Measurements from ENCODE around the gene RAI2.

Gene RAI2

GRCh38 chrX:17854531-17854930 is 6.6 kb downstream of the RAI2 start:
- TF ChIP-seq Cebpa-rat (IDR thresholded peaks at IDR 0.05): no peak
- H4K20me1 ChIP-seq: peaks cover 26% of the 10 kb centered on the region; the same call in 1 of the 2 replicates

GRCh38 chrX:17854069-17854468 is 7.0 kb downstream of the RAI2 start:
- Histone ChIP-seq H3K9me3 (no peaks in the 10 kb centered on the region), H3K9ac (no peak overlapping the region), H4K20me1 (peaks cover 23% of the 10 kb centered on the region; the same call in 1 of the 2 replicates), H3K27me3 (peaks cover 98% of the 10 kb centered on the region), H3K36me3 (no peaks in the 10 kb centered on the region), H3K27ac (no peak overlapping the region), H3K4me2 (no peak overlapping the region), H3K4me1 (no peaks in the 10 kb centered on the region), H3K4me3 (no peak overlapping the region)
- no peak for TF ChIP-seq Cebpa-rat (IDR thresholded peaks at IDR 0.05)

More at GRCh38 chrX:17854531-17854930, 6.6 kb downstream of the RAI2 start:
- Histone ChIP-seq H3K9ac (no peak overlapping the region), H3K4me2 (no peak overlapping the region), H3K9me3 (no peaks in the 10 kb centered on the region), H3K4me3 (no peak overlapping the region), H3K27me3 (peaks cover 98% of the 10 kb centered on the region), H3K4me1 (no peaks in the 10 kb centered on the region), H3K36me3 (no peaks in the 10 kb centered on the region), H3K27ac (no peak overlapping the region)

- H3K36me3 ChIP-seq: no peaks in the 10 kb centered on the region
- peaks cover 98% of the 10 kb centered on the region for H3K27me3 ChIP-seq
- no peak overlapping the region for H3K9ac ChIP-seq
- no peak overlapping the region for H3K4me3 ChIP-seq
- H4K20me1 ChIP-seq: peaks cover 13% of the 10 kb centered on the region; the same call in 1 of the 2 replicates
- H3K4me1 ChIP-seq: no peaks in the 10 kb centered on the region
- TF ChIP-seq Cebpa-rat (IDR thresholded peaks at IDR 0.05): no peak
- no peak overlapping the region for H3K4me2 ChIP-seq
- no peaks in the 10 kb centered on the region for H3K9me3 ChIP-seq
- no peak overlapping the region for H3K27ac ChIP-seq
Measured at GRCh38 chrX:17851874-17852273, 9.2 kb downstream of the RAI2 start.

GRCh38 chrX:17848545-17849265 is 12.4 kb downstream of the RAI2 start:
- Histone ChIP-seq H3K27me3 (peaks cover 98% of the 10 kb centered on the region), H4K20me1 (peaks cover 29% of the 10 kb centered on the region; the same call in 1 of the 2 replicates), H3K9ac (no peak overlapping the region), H3K27ac (no peak overlapping the region), H3K36me3 (no peaks in the 10 kb centered on the region), H3K4me2 (no peak overlapping the region), H3K9me3 (no peaks in the 10 kb centered on the region), H3K4me1 (no peaks in the 10 kb centered on the region), H3K4me3 (no peak overlapping the region)
- no peak for TF ChIP-seq Cebpa-rat (IDR thresholded peaks at IDR 0.05)

- H4K20me1 ChIP-seq: peaks cover 20% of the 10 kb centered on the region; the same call in 1 of the 2 replicates
- no peak overlapping the region for H3K4me2 ChIP-seq
Measured at GRCh38 chrX:17846045-17846444, 15.1 kb downstream of the RAI2 start.

GRCh38 chrX:17844236-17844635 is 16.9 kb downstream of the RAI2 start:
- Histone ChIP-seq H3K4me2 (no peak overlapping the region), H3K27me3 (peaks cover 97% of the 10 kb centered on the region), H3K9ac (no peak overlapping the region), H3K4me3 (no peak overlapping the region), H3K9me3 (no peaks in the 10 kb centered on the region), H4K20me1 (peaks cover 20% of the 10 kb centered on the region; the same call in 1 of the 2 replicates), H3K4me1 (no peaks in the 10 kb centered on the region), H3K27ac (no peak overlapping the region), H3K36me3 (no peaks in the 10 kb centered on the region)
- no peak for TF ChIP-seq Cebpa-rat (IDR thresholded peaks at IDR 0.05)

More at GRCh38 chrX:17846045-17846444, 15.1 kb downstream of the RAI2 start:
- H3K4me3 ChIP-seq: no peak overlapping the region
- H3K4me1 ChIP-seq: no peaks in the 10 kb centered on the region
- H3K9me3 ChIP-seq: no peaks in the 10 kb centered on the region
- H3K9ac ChIP-seq: no peak overlapping the region
- no peak for TF ChIP-seq Cebpa-rat (IDR thresholded peaks at IDR 0.05)
- peaks cover 99% of the 10 kb centered on the region for H3K27me3 ChIP-seq
- no peak overlapping the region for H3K27ac ChIP-seq
- no peaks in the 10 kb centered on the region for H3K36me3 ChIP-seq

- no peaks in the 10 kb centered on the region for H3K4me1 ChIP-seq
- H3K27ac ChIP-seq: no peak overlapping the region
- H4K20me1 ChIP-seq: peaks cover 16% of the 10 kb centered on the region; the same call in 1 of the 2 replicates
- H3K9ac ChIP-seq: no peak overlapping the region
- no peaks in the 10 kb centered on the region for H3K36me3 ChIP-seq
- H3K4me3 ChIP-seq: no peak overlapping the region
- no peaks in the 10 kb centered on the region for H3K9me3 ChIP-seq
- peaks cover 97% of the 10 kb centered on the region for H3K27me3 ChIP-seq
- no peak for TF ChIP-seq Cebpa-rat (IDR thresholded peaks at IDR 0.05)
- H3K4me2 ChIP-seq: no peak overlapping the region
Measured at GRCh38 chrX:17842769-17843525, 18.2 kb downstream of the RAI2 start.

- Histone ChIP-seq H3K36me3 (no peaks in the 10 kb centered on the region), H3K9me3 (no peaks in the 10 kb centered on the region), H3K4me3 (no peak overlapping the region), H4K20me1 (peaks cover 11% of the 10 kb centered on the region; the same call in 1 of the 2 replicates), H3K27me3 (peaks cover 97% of the 10 kb centered on the region), H3K27ac (no peak overlapping the region), H3K9ac (no peak overlapping the region), H3K4me1 (no peaks in the 10 kb centered on the region), H3K4me2 (no peak overlapping the region)
- no peak for TF ChIP-seq Cebpa-rat (IDR thresholded peaks at IDR 0.05)
Measured at GRCh38 chrX:17839269-17839668, 21.8 kb downstream of the RAI2 start.

GRCh38 chrX:17836830-17837229 is 24.3 kb downstream of the RAI2 start:
- no peak overlapping the region for H3K9ac ChIP-seq
- peaks cover 97% of the 10 kb centered on the region for H3K27me3 ChIP-seq
- no peaks in the 10 kb centered on the region for H3K4me1 ChIP-seq
- no peak for TF ChIP-seq Cebpa-rat (IDR thresholded peaks at IDR 0.05)
- H3K4me3 ChIP-seq: no peak overlapping the region
- no peak overlapping the region for H3K4me2 ChIP-seq
- no peaks in the 10 kb centered on the region for H3K36me3 ChIP-seq
- peaks cover 11% of the 10 kb centered on the region; the same call in 1 of the 2 replicates for H4K20me1 ChIP-seq
- H3K9me3 ChIP-seq: no peaks in the 10 kb centered on the region
- no peak overlapping the region for H3K27ac ChIP-seq

- Histone ChIP-seq H3K4me3 (no peak overlapping the region), H3K27me3 (peaks cover 99% of the 10 kb centered on the region), H4K20me1 (peaks cover 11% of the 10 kb centered on the region; the same call in 1 of the 2 replicates), H3K9me3 (no peaks in the 10 kb centered on the region), H3K27ac (no peak overlapping the region), H3K9ac (no peak overlapping the region), H3K36me3 (no peaks in the 10 kb centered on the region), H3K4me1 (no peaks in the 10 kb centered on the region), H3K4me2 (no peak overlapping the region)
- TF ChIP-seq Cebpa-rat (IDR thresholded peaks at IDR 0.05): no peak
Measured at GRCh38 chrX:17833954-17834353, 27.1 kb downstream of the RAI2 start.
